Purkinje cell (primary cell): ENCODE data around the gene VWCE. TPM values are rescaled to one million over a fixed set of nuclear protein-coding genes. Genes with fewer than 3 reads are reported as not detected.

Experiments used
- polyA plus RNA-seq: library from polyadenylated mRNA; unstranded; fragments of >200 nt; fragmentation: Nextera tagmentation; gene quantifications from 2 replicates; pipeline ENCODE4 v1.2.1, GENCODE V29; 2014

The VWCE gene
- not detected in 2 replicates for polyA plus RNA-seq

GRCh38 chr11:61294717-61295595 is at the start of gene VWCE:
TSS of gene VWCE (minus strand) at chr11:61295316. CDS start at chr11:61295037, 279 bp downstream.

GRCh38 chr11:61332797-61333549 is 37.9 kb upstream of the VWCE start, which contains the start of the genes DDB1 and TKFC:
TSS of gene DDB1 (minus strand) at chr11:61333105. CDS start at chr11:61332968, 137 bp downstream.
TSS of gene TKFC (plus strand) at chr11:61333228. CDS start at chr11:61334729, 1,501 bp downstream.

GRCh38 chr11:61240875-61241274 is 54.2 kb downstream of the VWCE start, which contains the start of gene PGA5:
TSS of gene PGA5 (plus strand) at chr11:61241175. CDS start at chr11:61241227, 52 bp downstream.

GRCh38 chr11:61222047-61222446 is 73.1 kb downstream of the VWCE start, which contains the start of gene PGA4:
TSS of gene PGA4 (plus strand) at chr11:61222347. CDS start at chr11:61222401, 54 bp downstream.

Other genes with a start within 250 kb of the VWCE start
- gene CD5, start 192.8 kb downstream of the VWCE start, polyA plus RNA-seq, result not detected in 2 replicates
- 1.6 and 1.7 TPM in 2 replicates for gene VPS37C, start 133.9 kb downstream of the VWCE start, polyA plus RNA-seq
- not detected in 2 replicates for gene PGA3, start 91.8 kb downstream of the VWCE start, polyA plus RNA-seq
- gene PGA4, start 73.0 kb downstream of the VWCE start, polyA plus RNA-seq, result not detected in 2 replicates
- gene PGA5, start 54.1 kb downstream of the VWCE start, polyA plus RNA-seq, result not detected in 2 replicates
- 47.9 and 53.9 TPM in 2 replicates for gene DDB1, start 37.8 kb upstream of the VWCE start, polyA plus RNA-seq
- 1.8 and 11.6 TPM in 2 replicates for gene TKFC, start 37.9 kb upstream of the VWCE start, polyA plus RNA-seq
- gene CYB561A3, start 66.6 kb upstream of the VWCE start, polyA plus RNA-seq, result 1.8 and 2.4 TPM in 2 replicates
- gene TMEM138, start 67.1 kb upstream of the VWCE start, polyA plus RNA-seq, result 65.8 and 67.2 TPM in 2 replicates
- gene TMEM216, start 97.3 kb upstream of the VWCE start, polyA plus RNA-seq, result 7.4 and 11.2 TPM in 2 replicates
- 7.9 and 11.2 TPM in 2 replicates for gene CPSF7, start 134.7 kb upstream of the VWCE start, polyA plus RNA-seq
- 51.7 and 57.9 TPM in 2 replicates for gene SDHAF2, start 134.8 kb upstream of the VWCE start, polyA plus RNA-seq
- not detected in 2 replicates for gene LRRC10B, start 213.4 kb upstream of the VWCE start, polyA plus RNA-seq